Heart left ventricle (tissue), 13 donors: Measurements from ENCODE around the gene PDPR.
"Not testable (repeated sequence)": the region's sequence is repeated elsewhere in the genome, so short reads cannot be mapped to it uniquely, and the experiment has no call there.

Experiments
- CTCF ChIP-seq, 12 donors: fragments of 200-600 bp; sonication (generic) in 4 of 12; IDR thresholded peaks; one replicate each; pipeline versions ENCODE4 v1.5.0 to v1.8.0; 2018 to 2022; ENCODE audit warnings: antibody characterized with exemption in 12 of 12, mild to moderate bottlenecking in 5 of 12
- POLR2A ChIP-seq, 2 donors: fragments of 450-650 bp; IDR thresholded peaks; one replicate each; pipeline ENCODE4 v1.6.1; 2017; ENCODE audit warnings: antibody characterized with exemption in 2 of 2, mild to moderate bottlenecking in 2 of 2, moderate library complexity in 2 of 2
- donor health status: ischemic (EF 13 %, LVEDD 7.1; RV severe dilation, severe dysfunction).
- donor health status: DM: no; HTN: yes; CAD: no.
- donor health status: DM: no; HTN: no; CAD: no.
- donor health status: ischemic (EF 25% LVEDD 6.9; RV normal size, moderate dysfunction).
- donor health status: ischemic (EF 25% LVEDD 5.7; RV mildly dilated, moderate dysfunction).
- donor health status: ischemic (EF 35%, LVEDD 5.7; RV mildly dilated, moderate dysfunction).
- donor health status: nonischemic (EF 11% LVEDD 7.7; RV severe dilation, severe dysfunction).
- donor health status: DM: yes; HTN: yes; CAD: no.
- donor health status: PGD.
- donor health status: ischemic (EF 29% LVEDD 5.4; RV normal size, mild dysfunction).
- donor health status: nonischemic (EF 23%, LVEDD 6.1; RV moderate dilation, normal function).

- TF ChIP-seq CTCF, POLR2A (IDR thresholded peaks at IDR 0.05): not testable (repeated sequence)
Measured at GRCh38 chr16:70204668-70205405, 90.7 kb downstream of the PDPR start.
